Bone marrow (tissue), 2 donors: Measurements from ENCODE around the gene PIAS1.

ENCODE experiments used
- DNase-seq, 2 donors: peaks; one replicate each; lab custom pipeline; 2025; lab: John Stamatoyannopoulos, UW

Gene PIAS1

GRCh38 chr15:68062946-68063465, 8.9 kb downstream of the PIAS1 start:
- DNase-seq = no peak

- no peak for DNase-seq
These were observed 9.5 kb downstream of the PIAS1 start for GRCh38 chr15:68063606-68064005.

GRCh38 chr15:68073576-68074288, 19.6 kb downstream of the PIAS1 start:
- DNase-seq = no peak

- no peak for DNase-seq
These were observed 21.8 kb downstream of the PIAS1 start for GRCh38 chr15:68075764-68076385.

- DNase-seq = no peak
These were observed 24.2 kb downstream of the PIAS1 start for GRCh38 chr15:68078365-68078764.

- DNase-seq = no peak
These were observed 26.2 kb downstream of the PIAS1 start for GRCh38 chr15:68080334-68080733.

GRCh38 chr15:68080783-68081182, 26.7 kb downstream of the PIAS1 start:
- DNase-seq = no peak

- no peak for DNase-seq
These were observed 27.9 kb downstream of the PIAS1 start for GRCh38 chr15:68081869-68082505.

- DNase-seq = no peak
These were observed 28.6 kb downstream of the PIAS1 start for GRCh38 chr15:68082735-68083134.

GRCh38 chr15:68083463-68083862, 29.3 kb downstream of the PIAS1 start:
- DNase-seq = no peak

- no peak for DNase-seq
These were observed 30.9 kb downstream of the PIAS1 start for GRCh38 chr15:68085052-68085451.

GRCh38 chr15:68091743-68092142, 37.6 kb downstream of the PIAS1 start:
- DNase-seq = no peak

GRCh38 chr15:68096099-68096498, 42.0 kb downstream of the PIAS1 start:
- no peak for DNase-seq

GRCh38 chr15:68097029-68097428, 42.9 kb downstream of the PIAS1 start:
- no peak for DNase-seq

GRCh38 chr15:68098465-68098864, 44.4 kb downstream of the PIAS1 start:
- DNase-seq = no peak

- DNase-seq = no peak
These were observed 46.1 kb downstream of the PIAS1 start for GRCh38 chr15:68100194-68100593.

GRCh38 chr15:68103603-68104002, 49.5 kb downstream of the PIAS1 start:
- DNase-seq = no peak

- DNase-seq = no peak
These were observed 52.5 kb downstream of the PIAS1 start for GRCh38 chr15:68106656-68107055.

GRCh38 chr15:68107142-68107541, 53.0 kb downstream of the PIAS1 start:
- DNase-seq = no peak

GRCh38 chr15:68112706-68113105, 58.6 kb downstream of the PIAS1 start:
- no peak for DNase-seq

GRCh38 chr15:68113273-68113672, 59.2 kb downstream of the PIAS1 start:
- DNase-seq = no peak

GRCh38 chr15:68113751-68114150, 59.6 kb downstream of the PIAS1 start:
- no peak for DNase-seq

- DNase-seq = peak in 1 of 2 donors; percentile 59
These were observed 60.2 kb downstream of the PIAS1 start for GRCh38 chr15:68114356-68114755.
